CD4-positive, alpha-beta T cell treated with Interleukin-15 for 4 hours (primary cell): ENCODE data around the gene EEF2K.
A peak's percentile ranks its signal among the peaks of the same experiment; 100 is the strongest.
"Not testable (repeated sequence)": the region's sequence is repeated elsewhere in the genome, so short reads cannot be mapped to it uniquely, and the experiment has no call there.

Experiments
- DNase-seq: peaks from one replicate; pipeline ENCODE4 v3.0.0-alpha.2; 2020; ENCODE audit warnings: low spot score

EEF2K gene

DNA sequence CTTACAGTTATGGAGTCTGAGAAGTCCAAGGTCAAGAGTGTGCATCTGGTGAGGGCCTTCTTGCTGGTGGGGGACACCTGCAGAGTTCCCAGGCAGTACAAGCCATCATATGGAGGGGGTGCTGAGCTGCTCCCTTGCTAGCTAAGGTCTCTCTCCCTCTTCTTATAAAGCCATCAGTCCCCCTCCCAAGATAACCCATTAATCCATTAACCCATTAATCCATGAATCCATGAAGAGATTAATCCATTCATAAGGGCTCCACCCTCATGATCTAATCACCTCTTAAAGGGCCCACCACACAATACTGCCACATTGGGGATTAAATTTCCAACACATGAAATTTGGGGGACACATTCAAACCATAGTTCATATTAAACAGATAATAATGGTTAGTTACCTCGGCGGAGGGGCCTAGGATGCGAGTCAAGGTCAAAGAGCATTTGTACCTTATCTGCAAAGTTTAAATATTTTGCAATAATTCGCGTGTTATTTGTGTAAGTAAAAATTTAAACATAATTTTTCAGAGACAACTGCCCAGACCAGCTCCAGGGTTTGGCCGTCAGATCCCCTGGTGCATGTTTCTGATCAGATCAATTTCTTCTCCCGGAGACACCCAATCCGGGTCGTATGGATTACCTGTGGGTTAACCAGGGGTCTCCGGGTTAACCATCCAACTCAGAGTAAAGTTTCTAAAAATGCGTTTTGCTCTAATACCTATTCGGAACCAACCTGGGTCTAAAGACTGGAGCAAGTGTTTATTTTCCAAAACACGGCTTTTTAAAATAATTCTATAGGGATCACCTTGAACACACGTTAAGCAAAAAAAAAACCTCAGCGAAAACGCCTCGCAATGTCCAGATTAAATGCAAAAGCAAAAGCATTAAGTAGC is 90.4 kb downstream of the EEF2K start:
- no peak for DNase-seq

DNA sequence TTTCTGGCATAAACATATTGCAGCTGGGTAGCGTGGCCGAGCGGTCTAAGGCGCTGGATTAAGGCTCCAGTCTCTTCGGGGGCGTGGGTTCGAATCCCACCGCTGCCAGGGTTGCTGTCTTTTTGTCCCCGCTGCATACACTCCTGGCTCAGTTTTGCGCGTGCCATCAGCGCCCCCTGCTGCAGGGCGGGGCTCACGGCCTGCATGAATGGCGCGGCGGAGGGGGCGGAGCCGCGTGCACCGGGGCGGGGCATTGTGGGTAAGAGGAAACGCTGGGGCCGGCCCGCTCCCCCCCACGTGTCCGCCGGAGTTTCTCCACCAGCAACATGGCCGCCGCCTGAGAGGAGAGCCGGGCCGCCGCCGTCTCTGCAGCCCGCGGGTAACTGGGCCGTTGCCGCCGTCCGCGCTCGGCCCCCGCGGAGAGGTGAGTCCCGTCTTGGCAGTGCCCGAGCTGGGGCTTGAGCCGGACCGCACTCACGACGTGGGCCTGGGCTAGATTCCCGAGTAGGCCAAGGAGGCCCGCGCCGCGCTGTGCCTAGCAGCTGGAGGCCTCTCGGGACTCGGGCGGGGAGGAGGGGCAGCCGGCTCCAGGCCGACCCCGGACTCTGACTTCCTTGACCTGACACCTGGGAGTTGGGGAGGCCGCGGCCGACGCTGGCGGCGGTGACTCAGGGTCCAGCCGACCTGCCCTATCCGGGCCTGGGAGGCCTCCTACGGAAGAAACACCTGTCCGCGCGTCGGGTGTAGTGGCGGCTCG is 91.2 kb downstream of the EEF2K start, which contains the start of gene POLR3E:
POLR3E (plus strand) TSS at position 296 of the 757 bp plus-strand sequence. CDS start 5,560 bp downstream, outside the sequence.
- DNase-seq, result peak; percentile 99

DNA sequence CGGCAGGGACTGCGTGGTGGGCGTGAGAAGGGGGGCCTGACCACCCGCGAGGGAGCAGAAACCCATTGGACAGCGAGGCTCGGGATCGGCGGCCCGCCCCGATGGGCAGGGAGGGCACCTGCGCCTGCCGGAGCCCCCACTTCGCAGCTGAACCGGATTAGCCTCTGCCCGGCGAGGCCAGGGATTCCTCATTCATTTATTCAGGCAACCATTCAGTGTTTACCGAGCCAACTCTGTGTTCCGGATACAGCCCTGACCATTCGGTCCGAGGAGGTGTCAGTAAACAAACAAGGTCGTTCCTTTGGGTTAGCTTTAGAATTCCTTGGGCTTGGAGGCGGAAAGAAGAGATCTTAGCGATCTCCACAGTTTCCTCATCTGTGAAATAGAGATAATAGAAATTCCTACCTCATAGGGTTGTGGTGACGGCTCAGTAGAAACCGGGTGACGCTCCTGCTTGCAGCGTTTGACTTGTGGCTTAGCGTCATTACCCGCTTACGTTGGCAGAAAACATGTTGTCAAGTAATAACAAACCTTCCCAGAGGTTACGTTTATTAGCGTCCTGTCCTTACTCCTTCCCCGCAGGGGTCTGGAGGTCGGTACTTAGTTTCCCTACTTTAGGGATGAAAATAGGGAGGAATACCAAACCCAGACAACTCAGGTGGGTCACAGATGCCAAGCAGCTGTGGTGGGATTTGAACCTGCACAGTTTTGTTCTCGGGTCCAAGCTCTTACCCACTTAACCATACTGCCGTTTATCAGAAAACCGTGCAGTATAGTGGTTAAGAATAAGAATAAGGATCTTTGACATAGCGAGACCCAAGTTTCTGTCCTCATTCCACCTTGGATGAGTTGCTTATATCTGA is 92.0 kb downstream of the EEF2K start:
- peak; percentile 87 for DNase-seq

DNA sequence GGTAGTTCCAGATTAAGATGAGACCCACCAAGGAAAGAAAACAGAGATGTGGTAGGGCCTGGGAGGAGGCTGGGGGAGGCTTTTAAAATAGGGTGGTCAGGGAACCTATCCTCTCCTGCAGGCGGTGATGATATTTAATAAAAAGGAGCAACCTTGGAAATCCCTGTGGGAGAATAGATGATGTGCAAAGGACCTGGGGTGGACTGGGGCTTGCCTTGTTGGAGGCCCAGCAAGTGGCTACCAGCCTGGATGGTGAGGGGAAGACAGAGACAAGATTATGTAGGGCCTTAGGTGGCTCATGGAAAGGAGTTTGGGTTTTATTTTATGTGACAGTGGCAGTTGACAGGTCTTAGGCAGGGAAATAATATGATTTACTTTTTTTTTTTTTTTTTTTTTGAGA is 93.0 kb downstream of the EEF2K start:
- DNase-seq, result no peak

DNA sequence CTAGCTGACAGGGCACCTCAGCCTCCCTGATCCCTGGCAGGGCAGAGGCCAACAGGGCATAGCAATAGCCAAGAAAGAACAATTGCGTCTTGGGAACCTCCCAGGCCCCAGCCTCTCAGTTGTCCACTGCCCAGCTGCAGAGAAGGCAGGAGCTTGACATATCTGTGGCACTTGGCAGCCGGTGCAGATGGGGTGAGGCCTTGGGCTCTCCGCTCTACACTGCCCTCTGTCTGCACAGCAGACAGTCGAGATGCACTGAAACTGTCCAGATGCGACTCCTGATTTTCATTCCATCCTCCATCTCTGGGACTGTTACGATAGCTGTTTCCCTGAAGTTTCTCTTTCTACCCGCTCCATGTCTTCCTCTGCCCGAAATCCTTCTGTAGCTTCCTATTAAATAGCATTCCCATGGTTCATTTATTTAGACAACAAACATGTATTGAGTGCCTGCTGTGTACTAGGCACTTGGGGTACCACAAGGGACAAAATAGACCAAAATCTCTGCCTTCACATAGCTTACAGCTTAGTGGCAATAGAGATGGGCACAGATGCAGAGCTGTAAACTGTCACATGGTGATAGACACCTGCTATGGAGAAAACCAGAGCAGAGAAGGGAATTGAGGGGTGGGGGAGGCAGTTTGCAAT is 94.5 kb downstream of the EEF2K start:
- DNase-seq, result peak; percentile 39

DNA sequence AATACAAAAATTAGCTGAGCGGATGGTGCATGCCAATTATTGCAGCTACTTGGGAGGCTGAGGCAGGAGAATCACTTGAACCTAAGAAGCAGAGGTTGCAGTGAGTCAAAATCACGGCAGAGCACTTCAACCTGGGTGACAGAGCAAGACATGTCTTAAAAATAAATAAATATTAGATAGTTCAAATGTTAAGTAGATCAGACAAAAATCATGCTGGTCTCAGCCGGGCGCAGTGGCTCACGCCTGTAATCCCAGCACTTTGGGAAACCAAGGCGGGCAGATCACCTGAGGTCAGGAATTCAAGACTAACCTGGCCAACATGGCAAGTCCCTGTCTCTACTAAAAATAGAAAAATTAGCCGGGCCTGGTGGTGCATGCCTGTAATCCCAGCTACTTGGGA is 95.3 kb downstream of the EEF2K start:
- DNase-seq, result not testable (repeated sequence)

DNA sequence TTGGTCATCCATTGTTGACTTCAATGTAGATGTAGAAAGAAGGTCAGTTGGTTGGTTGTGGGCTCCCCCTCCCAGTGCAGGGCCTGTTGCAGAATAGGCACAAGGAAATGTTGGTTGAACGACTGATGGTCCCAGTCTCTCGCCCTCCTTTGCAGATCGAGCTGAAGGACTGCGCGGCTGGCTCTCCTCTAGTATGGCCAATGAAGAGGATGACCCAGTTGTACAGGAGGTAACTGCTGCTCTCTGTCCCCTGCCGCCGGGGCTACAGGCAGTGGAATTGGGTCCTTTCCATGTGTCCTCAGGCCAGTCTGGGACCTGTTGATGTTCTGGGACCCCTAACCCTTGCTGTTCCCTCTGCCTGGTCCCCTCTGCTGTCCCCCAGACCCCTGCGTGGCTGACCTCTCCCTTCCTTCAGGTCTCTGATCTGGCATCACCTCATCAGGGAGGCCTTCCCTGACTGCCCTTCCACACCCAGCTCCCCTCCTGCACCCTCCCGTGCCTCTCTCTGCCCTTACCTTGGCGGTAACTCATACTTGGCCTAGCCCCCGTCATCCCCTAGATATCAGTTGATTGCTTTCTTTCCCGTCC is 96.8 kb downstream of the EEF2K start:
- DNase-seq, result no peak

DNA sequence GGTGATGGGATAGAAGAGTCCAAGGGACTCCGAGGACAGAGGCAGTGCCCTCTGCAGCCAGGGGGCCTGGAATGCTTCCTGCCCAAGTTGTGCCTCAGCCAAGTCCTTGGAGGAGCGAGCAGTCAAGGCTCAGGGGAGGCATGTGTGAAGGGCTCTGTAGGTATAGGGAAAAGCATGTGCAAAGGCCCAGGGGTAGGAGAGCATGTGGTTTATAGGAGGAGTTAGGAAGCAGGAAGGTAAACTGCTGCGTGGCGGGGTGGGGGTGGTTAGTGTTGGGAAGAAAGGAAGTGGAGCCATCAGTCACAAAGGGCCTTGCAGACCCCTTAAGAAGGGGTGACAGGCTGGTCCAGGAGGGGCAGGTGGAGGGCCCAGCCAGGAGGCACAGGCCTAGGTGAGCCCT is 98.3 kb downstream of the EEF2K start:
- no peak for DNase-seq

DNA sequence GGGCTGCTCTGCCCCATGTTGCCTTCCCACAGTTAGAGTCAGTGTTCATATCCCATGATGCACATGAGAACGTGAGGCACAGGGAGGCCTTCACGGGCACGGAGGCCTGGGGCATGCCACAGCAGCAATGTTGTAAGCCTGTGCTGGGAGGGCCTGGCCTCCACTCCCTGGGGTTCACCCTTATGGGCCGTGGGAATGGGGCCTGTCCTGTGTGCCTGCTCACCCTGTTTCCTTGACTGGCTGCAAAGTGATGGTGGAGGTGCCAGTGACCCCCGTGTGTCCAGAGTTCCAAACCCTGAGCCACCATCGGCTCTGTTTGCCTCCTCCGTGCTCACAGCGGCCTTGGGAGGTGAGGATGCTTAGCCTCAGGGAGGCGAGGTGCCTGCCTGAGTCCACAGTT is 100.7 kb downstream of the EEF2K start:
- no peak for DNase-seq

DNA sequence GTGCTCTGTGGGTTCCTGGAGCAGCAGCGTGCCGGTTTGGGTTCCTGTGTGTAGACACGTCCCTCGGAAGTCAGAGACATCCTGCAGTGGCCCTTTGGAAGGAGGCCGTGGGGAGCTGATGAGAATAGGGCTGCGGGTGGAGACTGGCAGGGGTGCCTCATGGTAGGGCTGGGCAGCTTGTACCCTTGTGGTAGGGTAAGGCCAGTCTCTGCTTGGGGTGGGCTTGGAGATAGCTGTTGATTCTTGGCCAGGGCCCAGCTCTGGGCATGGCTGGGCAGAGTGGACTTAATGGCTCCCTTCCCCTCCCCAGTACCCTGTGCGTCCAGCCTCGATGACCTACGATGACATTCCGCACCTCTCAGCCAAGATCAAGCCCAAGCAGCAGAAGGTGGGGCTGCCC is 101.8 kb downstream of the EEF2K start:
- no peak for DNase-seq

DNA sequence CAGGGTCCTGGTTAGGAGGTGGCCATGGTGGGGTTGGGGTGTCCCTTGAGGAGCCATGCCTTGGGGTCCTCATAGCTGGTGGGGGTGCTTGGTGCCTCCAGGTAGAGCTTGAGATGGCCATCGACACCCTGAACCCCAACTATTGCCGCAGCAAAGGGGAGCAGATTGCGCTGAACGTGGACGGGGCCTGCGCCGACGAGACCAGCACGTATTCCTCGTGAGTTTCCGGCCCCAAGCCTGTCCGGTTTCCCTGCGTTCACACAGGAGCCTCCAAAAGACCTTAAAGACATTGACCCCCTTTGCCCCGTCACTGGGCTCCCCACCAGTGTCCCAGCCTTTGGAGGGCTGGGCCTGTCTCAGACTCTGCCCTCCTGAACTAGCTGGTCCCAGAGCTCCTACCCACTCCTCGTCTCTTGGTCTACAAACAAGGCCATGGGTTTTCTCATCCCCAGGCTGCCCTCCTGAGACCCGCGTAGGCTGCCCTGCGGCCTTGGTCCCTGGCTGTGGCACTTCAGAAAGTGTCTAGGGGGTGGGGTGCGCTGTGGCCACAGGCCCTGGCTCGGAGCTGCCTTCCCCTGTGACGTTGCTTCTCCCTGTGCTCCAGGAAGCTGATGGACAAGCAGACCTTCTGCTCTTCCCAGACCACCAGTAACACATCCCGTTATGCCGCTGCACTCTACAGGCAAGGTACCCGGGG is 102.9 kb downstream of the EEF2K start:
- no peak for DNase-seq

DNA sequence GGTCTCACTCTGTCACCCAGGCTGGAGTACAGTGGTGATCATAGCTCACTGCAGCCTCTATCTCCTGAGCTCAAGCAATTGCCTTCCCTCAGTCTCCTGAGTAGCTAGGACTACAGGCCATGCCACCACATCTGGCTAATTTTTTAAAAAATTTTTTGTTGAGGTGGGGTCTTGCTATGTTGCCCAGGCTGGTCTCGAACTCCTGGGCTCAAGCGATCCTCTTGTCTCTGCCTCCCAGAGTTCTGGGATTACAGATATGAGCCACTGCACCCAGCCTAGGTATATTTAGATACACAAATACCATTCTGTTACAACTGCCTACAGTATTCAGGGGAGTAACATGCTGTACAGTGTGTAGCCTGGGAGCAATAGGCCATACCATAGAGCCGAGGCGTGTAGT is 105.4 kb downstream of the EEF2K start:
- DNase-seq, result no peak

DNA sequence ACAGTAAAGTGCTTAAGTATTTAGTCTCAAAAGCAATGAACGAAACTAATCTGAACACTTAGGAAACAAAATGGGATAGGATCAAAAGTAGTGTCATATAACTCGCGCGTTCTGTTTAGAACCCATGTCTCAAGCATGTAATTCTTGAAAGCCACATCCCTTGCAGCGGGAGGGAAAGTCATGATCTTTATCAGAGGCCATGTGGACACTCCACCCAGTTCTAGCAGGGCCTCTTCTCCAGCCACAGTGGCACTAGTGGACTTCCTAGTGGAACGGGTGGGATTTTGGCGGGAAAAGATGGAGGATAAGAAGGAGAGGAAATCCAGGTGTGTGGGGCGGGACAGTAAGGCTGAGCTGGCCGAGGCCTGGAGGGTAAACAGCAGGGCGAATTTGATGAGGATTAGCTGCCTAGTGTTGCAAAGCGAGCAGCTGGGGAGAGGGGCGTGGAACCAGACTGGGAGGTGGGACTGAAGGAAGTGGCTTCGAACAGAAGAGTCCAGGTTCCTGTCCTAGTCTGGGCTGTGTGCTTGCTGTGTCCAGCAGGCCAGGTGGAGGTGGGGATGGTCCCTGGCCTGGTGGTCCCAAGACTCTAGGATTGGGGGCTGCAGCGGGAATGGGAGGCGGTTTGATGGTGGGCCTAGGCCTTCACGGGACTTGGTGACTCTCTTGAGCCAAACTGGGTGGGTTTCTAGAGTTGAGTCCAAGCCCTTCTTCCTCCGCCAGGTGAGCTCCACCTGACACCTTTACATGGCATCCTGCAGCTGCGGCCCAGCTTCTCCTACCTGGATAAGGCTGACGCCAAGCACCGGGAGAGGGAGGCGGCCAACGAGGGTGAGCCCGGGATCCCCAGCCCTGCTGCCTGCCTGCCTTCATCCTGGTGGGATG is 107.1 kb downstream of the EEF2K start:
- no peak for DNase-seq

DNA sequence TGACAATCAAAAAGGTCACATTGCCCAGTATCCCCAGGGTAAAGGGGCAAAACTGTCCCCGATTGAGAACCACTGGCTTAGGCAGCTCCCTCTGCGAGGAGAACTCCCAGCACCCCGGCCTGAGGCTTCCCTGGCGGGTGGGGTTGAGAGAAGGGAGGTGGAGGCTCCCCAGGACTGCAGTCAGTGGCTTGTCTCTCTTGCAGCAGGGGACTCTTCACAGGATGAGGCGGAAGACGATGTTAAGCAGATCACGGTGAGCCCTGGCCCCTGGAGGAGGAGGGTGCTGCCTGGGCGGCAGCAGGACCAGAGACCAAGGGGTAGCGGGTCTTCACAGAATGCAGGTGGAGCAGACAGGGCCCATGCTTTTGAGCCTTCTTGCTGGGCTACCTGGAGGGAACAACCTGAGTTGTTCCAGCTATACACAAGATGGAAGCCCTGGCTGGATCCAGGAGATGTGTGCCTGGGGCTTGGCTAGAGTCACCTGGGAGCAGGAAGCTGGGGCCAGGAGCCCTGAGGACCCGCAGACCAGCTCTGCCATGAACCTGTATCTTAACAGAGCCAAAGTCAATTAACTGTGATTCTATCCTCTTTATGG is 107.9 kb downstream of the EEF2K start:
- DNase-seq, result no peak

DNA sequence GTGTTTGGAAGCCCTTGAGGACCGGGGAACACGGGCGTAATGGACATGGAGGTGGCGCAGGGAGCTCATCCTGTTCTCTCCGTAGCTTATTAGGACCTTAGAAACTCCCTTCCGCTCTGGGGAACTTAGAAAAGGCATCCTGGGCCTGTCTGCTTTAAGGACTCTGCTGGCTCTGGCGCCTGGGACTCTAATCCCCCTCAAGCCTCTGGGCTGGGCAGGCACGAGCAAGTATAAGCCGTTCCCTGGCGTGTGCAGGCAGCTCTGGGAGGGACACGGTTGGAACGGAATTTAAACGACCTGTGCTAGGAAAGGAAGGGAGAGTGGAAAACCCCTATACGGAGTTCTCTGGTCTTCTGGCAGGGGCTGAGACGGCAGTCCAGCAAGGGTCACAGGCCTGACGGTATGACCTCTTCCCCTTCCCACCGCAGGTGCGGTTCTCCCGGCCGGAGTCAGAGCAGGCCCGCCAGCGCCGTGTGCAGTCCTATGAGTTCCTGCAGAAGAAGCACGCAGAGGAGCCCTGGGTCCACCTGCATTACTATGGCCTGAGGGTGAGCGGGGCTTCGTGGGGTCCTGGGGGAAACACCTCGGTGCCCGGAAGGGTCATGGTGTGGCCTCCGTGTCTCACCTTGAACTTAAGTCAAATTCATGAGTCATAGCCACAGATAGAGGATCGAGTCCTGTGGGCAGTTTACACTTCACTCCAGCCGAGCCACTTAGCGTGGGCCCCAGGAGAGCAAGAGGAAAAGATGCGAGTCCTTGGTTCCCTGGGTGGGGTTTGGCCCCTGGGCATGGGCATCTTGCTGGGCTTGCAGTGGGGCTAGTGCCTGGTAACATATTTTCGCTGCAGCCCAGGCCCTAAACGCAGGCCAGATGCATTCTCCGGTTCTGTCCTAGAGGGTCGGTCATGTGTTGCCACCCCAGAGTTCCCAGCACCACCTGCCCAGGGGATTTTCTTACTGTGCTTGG is 108.9 kb downstream of the EEF2K start:
- no peak for DNase-seq

DNA sequence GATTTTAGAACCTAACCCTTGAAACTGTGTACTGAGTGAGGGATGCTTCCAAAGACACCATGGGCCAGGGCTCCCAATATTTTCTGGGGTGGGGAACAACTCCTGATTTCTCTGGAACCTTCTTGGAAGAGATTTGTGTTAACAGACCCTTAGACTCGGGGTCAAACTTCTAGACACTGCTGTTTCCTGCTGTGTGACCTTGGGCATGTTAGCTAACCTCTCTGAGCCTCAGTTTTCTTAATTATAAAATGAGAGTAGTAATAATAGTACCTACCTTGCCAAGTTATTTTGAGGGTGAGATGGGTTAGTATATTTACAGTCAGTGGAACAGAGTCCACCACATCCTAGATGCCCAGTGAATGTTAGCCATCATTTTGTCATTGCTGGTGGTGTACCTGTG is 109.9 kb downstream of the EEF2K start:
- DNase-seq, result no peak

DNA sequence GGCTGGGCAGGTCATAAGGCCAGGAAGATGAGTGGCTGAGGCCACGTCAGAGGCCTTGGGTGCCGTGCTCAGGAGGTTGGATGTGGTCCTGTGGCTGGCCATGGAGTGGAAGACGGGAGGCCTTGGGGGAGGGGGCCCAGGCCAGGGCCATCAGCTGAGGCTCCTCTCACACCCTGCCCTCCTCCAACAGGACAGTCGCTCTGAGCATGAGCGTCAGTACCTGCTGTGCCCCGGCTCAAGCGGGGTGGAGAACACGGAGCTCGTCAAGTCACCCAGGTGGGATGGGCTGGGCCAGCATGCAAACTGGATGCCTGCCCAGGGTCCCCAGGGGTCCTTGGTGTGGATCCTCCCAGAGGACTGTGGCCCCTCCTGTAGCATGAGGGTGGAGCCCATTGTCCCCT is 110.3 kb downstream of the EEF2K start:
- no peak for DNase-seq

DNA sequence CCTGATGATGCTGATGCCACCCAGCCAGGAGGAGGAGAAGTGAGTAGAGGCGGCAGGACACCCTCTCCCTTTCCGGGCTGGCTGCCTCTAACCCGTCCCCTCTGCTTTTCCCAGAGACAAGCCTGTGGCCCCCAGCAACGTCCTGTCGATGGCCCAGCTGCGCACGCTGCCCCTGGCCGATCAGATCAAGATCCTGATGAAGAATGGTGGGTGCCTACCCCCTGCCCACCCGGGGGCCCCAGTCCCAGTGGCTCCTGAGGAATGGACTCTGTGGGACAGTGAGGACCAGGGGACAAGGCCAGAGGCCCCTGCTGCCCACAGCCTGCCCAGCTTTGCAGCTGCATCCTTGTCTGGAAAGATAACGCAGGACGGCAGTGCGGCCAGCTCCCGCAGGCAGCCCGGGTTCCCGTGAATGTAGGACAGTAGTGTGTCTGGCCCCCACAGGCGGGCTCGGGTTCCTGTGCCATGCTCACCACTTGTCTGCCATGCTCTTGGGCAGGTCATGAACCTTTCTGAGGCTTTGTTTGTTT is 111.0 kb downstream of the EEF2K start:
- DNase-seq, result no peak
